ENCODE measurements around the gene NEK6.

Gene NEK6

DNA sequence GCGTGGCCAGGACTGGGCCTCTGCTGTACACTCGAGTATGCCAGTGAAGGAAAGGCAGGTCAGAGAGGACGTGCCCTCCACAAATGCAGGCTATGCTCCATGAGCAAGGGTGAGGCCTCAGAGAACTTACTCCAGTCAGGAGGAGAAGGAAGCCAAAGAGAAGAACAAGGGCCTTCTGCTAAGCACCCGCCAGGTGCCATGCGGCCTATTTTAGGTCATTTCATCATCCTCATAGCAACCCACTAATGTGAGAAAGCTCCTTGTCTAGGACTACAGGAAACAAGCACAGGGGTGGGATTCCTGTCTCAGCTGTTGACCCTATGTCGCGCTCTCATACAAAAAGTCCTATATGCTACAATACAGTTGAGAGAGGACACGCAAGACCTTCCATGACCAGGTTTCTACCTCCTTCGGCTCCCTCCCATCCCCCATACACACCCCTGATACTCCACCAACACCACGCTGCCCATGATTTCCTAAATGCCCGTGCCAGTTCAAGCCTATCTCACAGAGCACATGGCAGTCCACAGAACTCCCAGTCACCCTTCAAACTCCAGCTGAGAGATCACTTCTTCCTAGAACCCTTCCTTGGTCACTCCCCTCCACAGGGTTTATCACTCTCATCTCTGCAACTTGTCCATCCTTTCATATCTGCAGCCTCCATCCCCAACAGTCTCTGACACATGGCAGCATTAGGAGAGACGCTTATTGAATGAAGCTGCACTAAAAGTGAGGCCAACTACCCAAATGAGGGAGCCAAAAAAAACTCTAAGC, 130.7 kb downstream of the NEK6 start:
- no peak for DNase-seq

DNA sequence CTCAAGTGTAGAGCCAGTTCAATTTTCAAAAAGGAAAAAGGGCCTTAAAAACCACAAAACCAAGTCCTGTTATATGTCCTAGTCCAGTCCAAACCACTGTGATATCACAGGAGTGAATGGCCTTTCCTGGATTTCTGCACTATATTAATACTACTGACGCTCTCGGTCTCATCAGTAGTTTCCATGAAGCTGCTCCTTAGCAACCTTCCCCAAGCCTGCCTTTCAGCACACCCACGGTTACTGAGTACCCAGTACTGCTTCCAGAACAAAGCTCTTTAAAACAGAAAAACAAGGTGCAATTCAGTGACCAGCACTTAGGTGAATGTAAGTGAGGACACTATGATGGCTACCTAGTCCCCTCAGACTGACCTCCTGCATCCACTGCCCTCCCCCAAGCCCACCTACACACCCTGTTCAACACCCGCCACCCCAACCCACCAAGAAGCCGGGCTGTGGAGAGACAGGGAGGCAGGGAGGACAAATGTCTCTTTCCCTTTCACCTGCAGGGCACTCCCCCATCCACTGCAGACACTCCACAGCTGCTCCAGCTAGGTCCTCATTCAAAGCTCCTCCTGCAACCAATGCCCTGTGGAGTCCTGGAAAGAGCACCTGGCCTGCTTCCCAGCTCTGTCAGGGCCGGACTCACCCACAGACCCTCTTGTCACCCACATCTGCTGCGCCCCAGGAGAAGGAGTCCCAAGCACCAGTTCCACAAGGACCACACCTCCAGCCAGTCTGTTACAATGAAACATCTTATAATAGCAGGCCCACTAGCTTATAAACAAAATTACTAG, 131.6 kb downstream of the NEK6 start:
- no peak for DNase-seq

DNA sequence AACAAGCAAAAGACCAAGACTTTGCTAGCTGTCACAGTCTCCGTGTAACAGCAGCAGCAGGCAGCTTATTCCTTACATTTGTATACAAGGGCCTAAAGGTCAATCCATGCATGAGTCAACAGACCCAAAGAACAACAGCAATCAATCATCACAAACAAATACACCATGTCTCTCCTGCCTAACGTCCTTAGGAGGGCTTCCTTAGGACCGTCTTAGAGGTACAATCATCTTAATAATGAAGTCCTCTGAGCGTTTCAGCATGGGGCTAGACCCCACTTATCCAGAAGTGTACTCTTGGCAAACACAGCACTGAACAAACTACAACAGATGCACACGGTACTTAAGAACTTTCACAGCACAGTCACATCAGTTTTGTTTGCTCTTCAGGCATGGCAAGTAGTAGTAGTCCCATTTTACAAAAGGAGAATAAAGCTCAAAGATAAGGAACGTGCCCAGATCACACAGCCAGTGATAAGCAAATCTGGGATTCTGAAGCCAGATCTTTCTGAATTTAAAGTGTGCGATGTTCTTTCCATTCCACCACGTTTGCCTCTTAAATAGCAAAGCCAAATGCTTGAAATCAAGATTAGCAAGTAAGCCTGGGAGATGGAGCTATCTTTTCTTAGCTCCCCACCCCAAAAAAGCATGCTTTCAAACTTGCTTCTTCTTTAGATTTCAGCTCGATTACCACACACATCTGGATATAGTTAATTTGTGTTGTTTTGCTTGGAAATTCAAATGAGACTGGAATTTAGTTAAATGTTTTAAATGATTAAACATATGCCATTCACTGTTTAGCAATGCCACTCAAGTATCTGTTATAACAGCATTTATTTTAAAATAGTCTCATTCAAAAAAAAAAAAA, 133.3 kb downstream of the NEK6 start:
- DNase-seq = no peak

DNA sequence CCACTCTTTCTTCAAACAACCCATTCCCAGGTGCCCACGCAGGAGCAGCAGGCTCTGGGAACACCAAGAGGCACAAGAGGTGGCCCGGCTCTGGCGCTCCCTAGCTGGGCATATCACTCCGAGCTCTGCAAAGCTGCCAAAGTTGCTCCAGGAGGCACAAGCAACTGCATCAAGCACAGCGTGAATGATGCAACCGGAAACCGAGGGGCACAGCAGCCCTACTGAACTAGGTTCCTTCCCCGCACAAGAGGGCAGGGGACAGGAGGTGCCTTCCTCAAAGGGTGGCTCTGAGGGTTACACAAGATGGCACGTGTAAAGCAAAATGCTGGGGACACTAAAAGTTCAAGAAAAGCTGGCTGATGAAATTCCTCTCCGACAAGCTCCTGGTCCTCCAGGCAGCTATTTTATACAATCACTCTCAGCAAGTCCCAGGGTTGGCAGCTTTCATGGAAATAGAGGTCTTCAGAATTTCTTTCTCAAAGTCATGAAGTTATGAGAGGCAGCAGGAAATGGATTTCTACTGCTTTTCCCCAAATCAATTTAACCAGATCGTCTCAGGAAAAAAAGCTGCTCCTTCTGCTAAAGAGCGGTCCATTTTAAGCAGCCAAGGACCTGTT, 134.6 kb downstream of the NEK6 start:
- DNase-seq = no peak

DNA sequence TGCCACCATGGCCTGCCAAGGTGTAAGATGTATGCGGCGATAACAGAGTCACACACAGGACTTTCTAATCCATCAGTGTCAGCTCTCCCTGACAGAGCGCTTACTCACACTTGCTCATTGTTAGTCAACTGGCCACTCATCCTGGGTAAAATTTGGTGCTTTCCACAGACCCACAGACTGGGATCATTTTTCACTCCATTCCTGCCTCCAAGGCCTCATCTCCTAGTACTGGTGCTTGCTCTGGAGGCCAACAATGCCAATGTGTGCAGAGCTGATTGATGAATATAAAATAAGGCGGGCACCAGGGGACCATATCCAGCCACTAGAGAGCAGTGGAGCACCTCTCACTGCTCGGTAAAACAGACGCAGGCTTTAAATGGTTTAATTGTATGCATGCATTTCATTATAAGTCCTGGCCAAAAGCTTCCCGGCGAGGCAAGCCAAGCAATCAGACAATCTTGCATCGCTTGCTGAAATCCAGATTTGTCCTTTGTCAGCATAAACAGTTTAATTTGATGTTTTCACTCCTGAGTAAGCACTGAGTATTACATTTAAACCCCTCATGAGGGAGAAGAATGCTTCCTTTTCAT, 135.2 kb downstream of the NEK6 start:
- no peak for DNase-seq

DNA sequence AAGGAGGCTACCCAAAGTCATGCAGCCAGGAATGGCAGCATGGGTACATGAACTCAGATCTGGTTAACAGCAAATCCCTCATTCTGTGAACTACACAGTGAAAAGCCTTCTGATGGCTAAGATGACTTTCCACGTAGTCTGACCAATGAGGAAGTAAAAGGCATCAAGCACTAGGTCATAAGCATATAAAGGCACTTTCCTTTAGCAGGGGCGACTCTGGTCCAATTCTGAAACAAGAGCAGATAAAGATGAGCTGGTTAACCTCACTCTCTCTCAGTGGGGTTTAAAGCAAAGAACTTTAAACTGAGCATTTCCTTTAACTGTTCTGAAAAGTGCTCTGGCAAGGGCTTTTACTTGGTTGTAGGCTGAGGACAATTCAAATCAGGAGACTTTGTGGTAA, 136.4 kb downstream of the NEK6 start:
- DNase-seq = no peak

DNA sequence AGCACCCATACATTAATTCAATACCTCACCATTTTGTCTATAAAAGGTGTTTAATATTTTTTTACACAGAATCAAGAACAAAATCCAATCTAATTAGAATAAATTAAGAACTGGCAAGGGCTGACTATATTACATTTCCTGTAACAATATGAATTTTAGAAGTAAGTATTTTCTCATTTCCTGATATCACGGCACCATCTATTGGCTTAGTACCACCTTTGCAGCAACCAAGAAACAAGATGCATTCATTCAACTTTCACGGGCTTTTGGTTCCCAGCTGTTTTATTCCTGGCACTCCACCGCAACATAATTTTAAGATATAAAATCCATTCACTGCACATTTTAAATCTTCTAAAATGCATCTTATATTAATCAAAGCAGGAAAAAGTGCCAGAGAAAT, 136.8 kb downstream of the NEK6 start:
- no peak for DNase-seq

DNA sequence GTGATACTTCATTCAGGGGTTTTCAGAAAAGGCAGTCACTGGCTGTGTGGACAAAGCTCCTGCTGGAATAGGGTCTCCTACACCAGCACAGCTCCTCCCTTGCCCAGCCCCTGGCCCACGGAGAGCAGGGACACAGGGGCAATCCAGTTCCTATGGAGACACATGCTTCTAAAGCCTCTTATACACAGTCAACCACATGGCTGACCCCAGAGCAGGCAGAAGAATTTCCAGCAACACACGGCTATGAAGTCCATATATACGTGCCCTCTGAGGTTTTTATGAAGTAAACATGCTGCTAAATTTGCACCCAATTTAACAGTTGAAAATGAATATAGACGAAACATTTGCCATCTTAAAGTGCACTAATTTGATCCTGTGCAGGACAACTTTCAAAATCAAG, 138.1 kb downstream of the NEK6 start:
- DNase-seq = no peak

DNA sequence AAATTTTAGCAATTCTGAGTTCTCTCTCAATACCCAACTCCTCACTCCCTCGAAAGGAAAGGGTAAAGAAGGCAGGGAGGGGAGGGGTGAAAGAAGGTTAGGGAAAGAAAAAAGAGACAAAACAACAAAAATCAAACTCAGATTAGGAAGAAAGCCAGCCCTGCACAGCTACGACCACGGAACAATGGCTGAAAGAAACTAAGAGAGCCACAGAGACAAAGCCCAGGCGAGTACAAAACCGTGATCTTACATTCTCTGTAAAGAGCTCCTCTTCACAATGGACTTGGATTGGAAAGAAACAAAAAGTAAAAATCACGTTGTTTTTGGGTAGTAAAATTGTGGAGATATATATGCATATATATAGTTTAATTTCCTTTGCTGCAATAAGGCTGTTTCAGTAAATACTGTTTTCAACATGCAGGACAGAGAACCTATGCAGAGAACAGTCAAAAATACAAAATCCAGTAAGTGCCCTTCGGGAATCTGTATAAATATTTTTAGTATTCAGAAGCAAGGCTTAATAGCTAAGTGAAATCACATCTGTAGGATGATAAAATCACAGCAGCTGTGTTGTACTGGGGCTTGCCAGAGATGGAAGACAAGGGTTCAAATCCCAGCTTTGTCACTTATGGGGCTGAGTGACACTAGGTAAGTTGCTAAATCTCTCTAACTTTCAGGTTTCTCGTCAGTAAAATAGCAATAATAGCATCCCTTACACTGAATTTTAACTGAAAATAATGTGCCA, 140.6 kb downstream of the NEK6 start:
- DNase-seq = no peak

DNA sequence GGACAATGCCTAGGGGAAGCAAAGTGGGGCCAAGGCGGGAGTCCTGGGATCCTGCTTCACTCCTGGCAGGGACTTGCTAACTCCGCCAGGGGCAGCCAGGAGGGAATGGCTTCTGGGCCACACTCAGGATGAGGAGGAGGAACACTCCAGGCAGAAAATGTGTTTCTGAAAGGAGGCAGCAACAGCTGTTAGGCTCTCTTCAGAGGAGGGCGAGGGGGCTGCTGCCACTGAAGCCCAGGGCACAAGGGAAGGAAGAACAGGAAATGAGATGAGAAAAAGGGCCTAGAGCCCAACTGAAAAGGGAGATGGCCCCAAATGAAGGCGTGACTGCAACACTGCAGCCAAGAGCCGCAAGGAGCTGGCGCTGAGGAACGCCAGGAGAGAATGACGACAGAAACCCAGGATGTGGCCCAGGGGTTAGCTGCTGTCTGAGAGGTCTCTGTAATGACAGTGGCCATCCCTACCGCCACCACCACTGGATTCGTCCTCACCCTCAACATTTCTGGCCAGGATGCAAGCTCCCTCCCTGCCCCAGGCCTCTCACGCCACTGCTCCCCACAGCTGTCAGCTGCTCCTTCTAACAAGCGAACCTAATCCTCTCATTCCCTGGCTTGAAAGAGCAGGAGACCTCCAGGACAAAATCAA, 141.7 kb downstream of the NEK6 start:
- no peak for DNase-seq

DNA sequence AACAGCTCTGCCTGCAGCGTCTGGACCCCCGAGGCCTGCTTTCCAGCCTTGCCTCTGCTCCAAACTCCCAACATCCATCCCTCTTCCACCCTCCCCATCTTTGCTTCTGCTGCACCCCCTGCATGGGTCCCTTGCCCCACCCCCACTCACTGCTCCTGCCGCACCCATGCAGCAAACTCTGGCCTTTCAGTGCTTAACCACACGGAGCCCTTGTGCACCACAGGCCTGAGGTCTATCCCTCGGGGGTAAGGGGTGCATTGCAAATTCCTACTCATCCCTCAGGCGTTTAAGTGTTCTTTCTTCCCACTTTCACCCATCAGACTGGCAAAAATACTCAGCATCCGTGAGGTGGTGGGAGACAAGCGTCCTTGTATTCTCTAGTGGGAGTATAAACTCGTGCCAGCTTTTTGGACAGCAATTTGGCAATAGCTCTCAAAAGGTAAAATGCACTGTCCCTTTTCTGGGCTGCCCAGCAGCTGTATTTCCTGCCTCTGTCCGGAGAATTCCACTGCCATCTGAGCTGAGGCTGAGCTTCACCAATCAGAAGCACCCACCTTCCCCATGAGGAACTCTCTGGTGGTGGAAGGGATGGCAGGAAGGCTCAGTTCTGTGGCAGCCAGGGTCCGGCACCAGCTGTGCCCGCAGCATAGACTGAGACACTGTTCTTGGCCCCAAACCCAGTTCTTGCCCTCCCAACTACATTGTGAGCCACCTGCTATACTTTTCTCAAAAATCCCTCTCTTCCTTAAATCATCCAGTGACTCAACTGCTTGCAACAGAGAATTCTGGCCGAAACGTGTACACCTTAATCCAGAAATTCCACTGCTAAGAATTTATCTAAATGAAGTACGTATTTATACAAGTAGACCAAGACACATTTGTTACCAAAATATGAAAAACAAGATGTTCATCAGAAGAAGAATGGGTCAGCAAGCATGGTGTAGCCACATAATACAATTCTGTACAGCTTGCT, 142.5 kb downstream of the NEK6 start:
- no peak for DNase-seq
